ENCODE results near the gene AGMO.

AGMO gene

GRCh38 chr7:15457990-15458955 is 103.5 kb downstream of the AGMO start:
- WGBS, 2 donors (ENCODE audit: extremely low coverage in 2 of 2, insufficient read length in 2 of 2, insufficient replicate concordance in 1 of 2): no CpG with 5 or more reads among the region's 3 CpGs

GRCh38 chr7:15452670-15453069 is 109.1 kb downstream of the AGMO start:
- Histone ChIP-seq H2BK12ac (ENCODE audit: low read length) (no peak overlapping the region), H3K9ac (ENCODE audit: low read depth, low read length, poor library complexity) (no peak overlapping the region), H3K27me3 (ENCODE audit: control insufficient read depth in 3 of 3, insufficient read depth in 3 of 3, low read depth in 1 of 3, low read length in 3 of 3) (no peaks in the 10 kb centered on the region), H3K9me3 (replicated peaks in 1 of 2; ENCODE audit: control insufficient read depth in 2 of 2, insufficient read depth in 1 of 2, low read depth in 1 of 2, low read length in 2 of 2) (peaks cover 0 to 7% of the 10 kb centered on the region in 2 donors), H2AK5ac (ENCODE audit: low read depth, low read length) (no peak overlapping the region), H3K23ac (ENCODE audit: low read depth, low read length, poor library complexity) (no peak overlapping the region), H3K36me3 (replicated peaks in 1 of 2; ENCODE audit: control insufficient read depth in 2 of 2, insufficient read depth in 2 of 2, low read length in 2 of 2) (no peaks in the 10 kb centered on the region), H2AFZ (ENCODE audit: low read length) (no peak overlapping the region), H3K27ac (replicated peaks; ENCODE audit: low read length) (no peak overlapping the region), H4K91ac (ENCODE audit: low read depth, low read length, poor library complexity) (no peak overlapping the region), H2BK15ac (ENCODE audit: low read length) (no peak overlapping the region), H2BK120ac (ENCODE audit: low read depth, low read length) (no peak overlapping the region), H3K79me1 (ENCODE audit: low read depth, low read length) (no peaks in the 10 kb centered on the region), H3K4me3 (ENCODE audit: low read length in 2 of 2) (no peak overlapping the region), H3K4me2 (ENCODE audit: insufficient read depth, low read length, poor library complexity, severe bottlenecking) (no peak overlapping the region), H4K8ac (ENCODE audit: low read depth, low read length) (no peak overlapping the region), H2BK5ac (ENCODE audit: low read length) (no peak overlapping the region), H3K4me1 (ENCODE audit: control insufficient read depth in 2 of 2, insufficient read depth in 1 of 2, low read depth in 1 of 2, low read length in 2 of 2) (no peaks in the 10 kb centered on the region), H3K18ac (ENCODE audit: low read length) (no peak overlapping the region), H3K4ac (ENCODE audit: low read length) (no peak overlapping the region), H3K14ac (ENCODE audit: low read length) (no peak overlapping the region)
- DNase-seq (ENCODE audit: low spot score): no peak
- no CpG with 5 or more reads among the region's 3 CpGs for WGBS, 2 donors (ENCODE audit: extremely low coverage in 2 of 2, insufficient read length in 2 of 2, insufficient replicate concordance in 1 of 2)

More at GRCh38 chr7:15457990-15458955, 103.5 kb downstream of the AGMO start:
- Histone ChIP-seq H3K18ac (ENCODE audit: low read length) (no peak overlapping the region), H4K91ac (ENCODE audit: low read depth, low read length, poor library complexity) (no peak overlapping the region), H2BK5ac (ENCODE audit: low read length) (no peak overlapping the region), H3K36me3 (replicated peaks in 1 of 2; ENCODE audit: control insufficient read depth in 2 of 2, insufficient read depth in 2 of 2, low read length in 2 of 2) (no peaks in the 10 kb centered on the region), H3K4me3 (ENCODE audit: low read length in 2 of 2) (no peak overlapping the region), H3K79me1 (ENCODE audit: low read depth, low read length) (no peaks in the 10 kb centered on the region), H4K8ac (ENCODE audit: low read depth, low read length) (no peak overlapping the region), H3K4ac (ENCODE audit: low read length) (no peak overlapping the region), H3K4me1 (ENCODE audit: control insufficient read depth in 2 of 2, insufficient read depth in 1 of 2, low read depth in 1 of 2, low read length in 2 of 2) (peaks cover 0 to 2% of the 10 kb centered on the region in 2 donors), H3K27me3 (ENCODE audit: control insufficient read depth in 3 of 3, insufficient read depth in 3 of 3, low read depth in 1 of 3, low read length in 3 of 3) (no peaks in the 10 kb centered on the region), H2AK5ac (ENCODE audit: low read depth, low read length) (no peak overlapping the region), H3K4me2 (ENCODE audit: insufficient read depth, low read length, poor library complexity, severe bottlenecking) (no peak overlapping the region), H3K9ac (ENCODE audit: low read depth, low read length, poor library complexity) (no peak overlapping the region), H3K14ac (ENCODE audit: low read length) (no peak overlapping the region), H3K23ac (ENCODE audit: low read depth, low read length, poor library complexity) (no peak overlapping the region), H2BK120ac (ENCODE audit: low read depth, low read length) (no peak overlapping the region), H2BK15ac (ENCODE audit: low read length) (no peak overlapping the region), H2AFZ (ENCODE audit: low read length) (no peak overlapping the region), H2BK12ac (ENCODE audit: low read length) (no peak overlapping the region), H3K9me3 (replicated peaks in 1 of 2; ENCODE audit: control insufficient read depth in 2 of 2, insufficient read depth in 1 of 2, low read depth in 1 of 2, low read length in 2 of 2) (no peaks in the 10 kb centered on the region), H3K27ac (replicated peaks; ENCODE audit: low read length) (no peak overlapping the region)
- DNase-seq (ENCODE audit: low spot score): no peak

DNA sequence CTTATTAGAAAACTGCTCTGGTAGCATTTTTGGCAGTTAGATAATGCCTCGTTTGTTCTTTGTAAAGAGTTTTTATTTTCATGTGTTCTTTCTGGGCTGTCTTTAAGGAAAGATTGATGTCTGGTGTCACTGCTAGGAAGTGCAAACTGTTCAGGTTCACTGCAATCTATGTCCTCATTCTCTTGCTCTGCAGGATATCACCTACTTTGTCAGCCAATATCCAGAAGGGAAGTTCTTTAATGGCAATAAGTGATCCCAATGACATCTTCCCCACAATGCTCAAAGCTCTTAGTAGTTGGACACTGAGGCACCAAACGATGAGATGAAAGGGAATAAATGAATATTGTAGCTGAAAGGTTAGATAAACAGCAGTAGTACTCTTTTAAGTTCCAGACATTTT is 115.1 kb downstream of the AGMO start:
- no CpG with 5 or more reads among the region's 2 CpGs for WGBS, 2 donors (ENCODE audit: extremely low coverage in 2 of 2, insufficient read length in 2 of 2, insufficient replicate concordance in 1 of 2)
- no peak overlapping the region for H3K23ac ChIP-seq (ENCODE audit: low read depth, low read length, poor library complexity)
- no peak overlapping the region for H2BK120ac ChIP-seq (ENCODE audit: low read depth, low read length)
- H3K27ac ChIP-seq (replicated peaks; ENCODE audit: low read length): no peak overlapping the region
- DNase-seq (ENCODE audit: low spot score): no peak
- H2BK5ac ChIP-seq (ENCODE audit: low read length): no peak overlapping the region
- H4K8ac ChIP-seq (ENCODE audit: low read depth, low read length): no peak overlapping the region
- H2AK5ac ChIP-seq (ENCODE audit: low read depth, low read length): no peak overlapping the region
- H3K14ac ChIP-seq (ENCODE audit: low read length): no peak overlapping the region
- H3K9ac ChIP-seq (ENCODE audit: low read depth, low read length, poor library complexity): no peak overlapping the region
- H3K79me1 ChIP-seq (ENCODE audit: low read depth, low read length): no peaks in the 10 kb centered on the region
- no peak overlapping the region for H3K4ac ChIP-seq (ENCODE audit: low read length)
- H3K9me3 ChIP-seq (replicated peaks in 1 of 2; ENCODE audit: control insufficient read depth in 2 of 2, insufficient read depth in 1 of 2, low read depth in 1 of 2, low read length in 2 of 2): no peaks in the 10 kb centered on the region
- no peak overlapping the region for H3K4me2 ChIP-seq (ENCODE audit: insufficient read depth, low read length, poor library complexity, severe bottlenecking)
- no peak overlapping the region for H2BK12ac ChIP-seq (ENCODE audit: low read length)
- no peak overlapping the region for H4K91ac ChIP-seq (ENCODE audit: low read depth, low read length, poor library complexity)
- no peaks in the 10 kb centered on the region for H3K4me1 ChIP-seq (ENCODE audit: control insufficient read depth in 2 of 2, insufficient read depth in 1 of 2, low read depth in 1 of 2, low read length in 2 of 2)
- no peaks in the 10 kb centered on the region for H3K27me3 ChIP-seq (ENCODE audit: control insufficient read depth in 3 of 3, insufficient read depth in 3 of 3, low read depth in 1 of 3, low read length in 3 of 3)
- H3K36me3 ChIP-seq (replicated peaks in 1 of 2; ENCODE audit: control insufficient read depth in 2 of 2, insufficient read depth in 2 of 2, low read length in 2 of 2): no peaks in the 10 kb centered on the region
- H2AFZ ChIP-seq (ENCODE audit: low read length): no peak overlapping the region
- no peak overlapping the region for H3K18ac ChIP-seq (ENCODE audit: low read length)
- H2BK15ac ChIP-seq (ENCODE audit: low read length): no peak overlapping the region
- H3K4me3 ChIP-seq (ENCODE audit: low read length in 2 of 2): no peak overlapping the region

DNA sequence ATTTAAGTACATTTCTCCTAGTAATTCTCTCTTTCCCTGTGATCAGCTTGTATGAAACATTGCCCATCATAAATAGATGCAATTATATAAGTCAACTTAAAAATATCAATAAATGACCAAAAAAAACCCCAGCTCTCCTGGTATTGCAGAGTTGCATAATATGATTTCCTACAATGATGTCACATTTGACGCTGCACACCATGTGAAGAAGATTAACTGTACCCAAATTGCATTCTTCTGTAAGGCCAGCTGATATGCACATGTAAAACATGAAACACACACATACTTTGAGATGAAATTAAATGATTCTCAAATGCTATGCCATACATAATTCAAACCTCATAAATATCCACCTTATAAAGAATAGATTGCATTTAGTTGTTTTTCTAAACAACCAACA is 115.5 kb downstream of the AGMO start:
- no peak overlapping the region for H2BK5ac ChIP-seq (ENCODE audit: low read length)
- H3K9ac ChIP-seq (ENCODE audit: low read depth, low read length, poor library complexity): no peak overlapping the region
- no peak overlapping the region for H2BK120ac ChIP-seq (ENCODE audit: low read depth, low read length)
- no peaks in the 10 kb centered on the region for H3K27me3 ChIP-seq (ENCODE audit: control insufficient read depth in 3 of 3, insufficient read depth in 3 of 3, low read depth in 1 of 3, low read length in 3 of 3)
- no peak overlapping the region for H2AFZ ChIP-seq (ENCODE audit: low read length)
- H3K4ac ChIP-seq (ENCODE audit: low read length): no peak overlapping the region
- no peak overlapping the region for H3K27ac ChIP-seq (replicated peaks; ENCODE audit: low read length)
- H3K79me1 ChIP-seq (ENCODE audit: low read depth, low read length): no peaks in the 10 kb centered on the region
- H4K91ac ChIP-seq (ENCODE audit: low read depth, low read length, poor library complexity): no peak overlapping the region
- H3K9me3 ChIP-seq (replicated peaks in 1 of 2; ENCODE audit: control insufficient read depth in 2 of 2, insufficient read depth in 1 of 2, low read depth in 1 of 2, low read length in 2 of 2): no peaks in the 10 kb centered on the region
- H3K4me2 ChIP-seq (ENCODE audit: insufficient read depth, low read length, poor library complexity, severe bottlenecking): no peak overlapping the region
- H4K8ac ChIP-seq (ENCODE audit: low read depth, low read length): no peak overlapping the region
- no peaks in the 10 kb centered on the region for H3K4me1 ChIP-seq (ENCODE audit: control insufficient read depth in 2 of 2, insufficient read depth in 1 of 2, low read depth in 1 of 2, low read length in 2 of 2)
- no peak overlapping the region for H3K23ac ChIP-seq (ENCODE audit: low read depth, low read length, poor library complexity)
- no peak overlapping the region for H2BK12ac ChIP-seq (ENCODE audit: low read length)
- no peak overlapping the region for H3K18ac ChIP-seq (ENCODE audit: low read length)
- H3K36me3 ChIP-seq (replicated peaks in 1 of 2; ENCODE audit: control insufficient read depth in 2 of 2, insufficient read depth in 2 of 2, low read length in 2 of 2): no peaks in the 10 kb centered on the region
- H2AK5ac ChIP-seq (ENCODE audit: low read depth, low read length): no peak overlapping the region
- no peak overlapping the region for H3K14ac ChIP-seq (ENCODE audit: low read length)
- H2BK15ac ChIP-seq (ENCODE audit: low read length): no peak overlapping the region
- H3K4me3 ChIP-seq (ENCODE audit: low read length in 2 of 2): no peak overlapping the region
- WGBS, 2 donors (ENCODE audit: extremely low coverage in 2 of 2, insufficient read length in 2 of 2, insufficient replicate concordance in 1 of 2): no CpG with 5 or more reads among the region's 1 CpG
- DNase-seq (ENCODE audit: low spot score): no peak
